Neural cell (in vitro differentiated cells): ENCODE data around the gene FAM131B. TPM values are rescaled to one million over a fixed set of nuclear protein-coding genes. Genes with fewer than 3 reads are reported as not detected.

Experiments used
- H2AFZ ChIP-seq: fragments of 200-600, 300-800 bp; sonication (generic), shearing (Covaris generic); 2 replicates; pipeline ENCODE4 v1.6.0; 2014; ENCODE audit warnings: low read depth, mild to moderate bottlenecking, antibody characterized with exemption, low read length, moderate library complexity
- H3F3A ChIP-seq: fragments of 200-600 bp; shearing (Covaris generic); 2 replicates; pipeline ENCODE4 v1.6.1; 2016; ENCODE audit warnings: mild to moderate bottlenecking, moderate library complexity, mixed read lengths, antibody characterized with exemption, low read length; ENCODE audit not compliant: insufficient read depth, poor library complexity, severe bottlenecking
- H3K27ac ChIP-seq: fragments of 200-600, 300-800 bp; sonication (generic), shearing (Covaris generic); 2 replicates; pipeline ENCODE4 v1.5.1; 2014; ENCODE audit warnings: mild to moderate bottlenecking, low read length, moderate library complexity
- H3K27me3 ChIP-seq: fragments of 300-800, 200-600 bp; sonication (generic), shearing (Covaris generic); 2 replicates; pipeline ENCODE4 v1.6.0; 2014; ENCODE audit warnings: mild to moderate bottlenecking, low read depth, low read length, moderate library complexity; ENCODE audit not compliant: insufficient read depth
- H3K36me3 ChIP-seq: fragments of 300-800, 200-600 bp; sonication (generic), shearing (Covaris generic); 2 replicates; pipeline ENCODE4 v1.5.1; 2014; ENCODE audit warnings: mild to moderate bottlenecking, antibody characterized with exemption, low read length, moderate library complexity; ENCODE audit not compliant: insufficient read depth
- H3K4me2 ChIP-seq: fragments of 300-800, 200-600 bp; sonication (generic), shearing (Covaris generic); 2 replicates; pipeline ENCODE4 v1.6.0; 2014; ENCODE audit warnings: mild to moderate bottlenecking, low read length
- H3K4me3 ChIP-seq: fragments of 300-800, 200-600 bp; sonication (generic), shearing (Covaris generic); 2 replicates; pipeline ENCODE4 v1.5.1; 2014; ENCODE audit warnings: mild to moderate bottlenecking, low read length, moderate library complexity
- H3K79me2 ChIP-seq: fragments of 200-600 bp; shearing (Covaris generic); replicated peaks from 2 replicates; pipeline ENCODE4 v1.6.0; 2014; ENCODE audit warnings: mild to moderate bottlenecking, low read length, moderate library complexity; ENCODE audit not compliant: insufficient read depth
- H3K9ac ChIP-seq: fragments of 300-800, 200-600 bp; sonication (generic), shearing (Covaris generic); 2 replicates; pipeline ENCODE4 v1.6.1; 2016; ENCODE audit warnings: mild to moderate bottlenecking, low read length, mixed read lengths
- H3K9me2 ChIP-seq: fragments of 200-600 bp; shearing (Covaris generic); 2 replicates; pipeline ENCODE4 v1.6.1; 2016; ENCODE audit warnings: mild to moderate bottlenecking, low read length, mixed read lengths; ENCODE audit not compliant: insufficient read depth
- H3K9me3 ChIP-seq: fragments of 200-600, 300-800 bp; sonication (generic), shearing (Covaris generic); 2 replicates; pipeline ENCODE4 v1.6.1; 2016; ENCODE audit warnings: mild to moderate bottlenecking, mixed run types, low read length, moderate library complexity, mixed read lengths
- H4K20me1 ChIP-seq: fragments of 200-600 bp; shearing (Covaris generic); 2 replicates; pipeline ENCODE4 v1.6.1; 2016; ENCODE audit warnings: mild to moderate bottlenecking, mixed run types; ENCODE audit not compliant: insufficient read depth
- EP300 ChIP-seq: fragments of 450-650 bp; conservative IDR thresholded peaks from 2 replicates; pipeline ENCODE4 v1.6.1; 2014; ENCODE audit warnings: antibody characterized with exemption, mild to moderate bottlenecking, moderate library complexity; ENCODE audit not compliant: poor library complexity, severe bottlenecking
- EZH2 ChIP-seq: fragments of 200-600, 300-800 bp; shearing (Covaris generic), sonication (generic); IDR thresholded peaks from 2 replicates; pipeline ENCODE4 v1.6.1; 2014; ENCODE audit warnings: antibody characterized with exemption, low read length, borderline replicate concordance, mild to moderate bottlenecking; ENCODE audit not compliant: insufficient read depth, poor library complexity, severe bottlenecking
- MXI1 ChIP-seq: fragments of 450-650 bp; conservative IDR thresholded peaks from 2 replicates; pipeline ENCODE4 v1.6.1; 2014; ENCODE audit warnings: antibody characterized with exemption, mild to moderate bottlenecking; ENCODE audit not compliant: poor library complexity, severe bottlenecking
- POLR2AphosphoS5 ChIP-seq: IDR thresholded peaks from 2 replicates; pipeline ENCODE4 v1.6.1; 2012
- RAD21 ChIP-seq: fragments of 450-650 bp; conservative IDR thresholded peaks from 2 replicates; pipeline ENCODE4 v1.6.1; 2014; ENCODE audit warnings: antibody characterized with exemption, mild to moderate bottlenecking, moderate library complexity
- SMC3 ChIP-seq: fragments of 450-650 bp; conservative IDR thresholded peaks from 2 replicates; pipeline ENCODE4 v1.6.1; 2014; ENCODE audit warnings: antibody characterized with exemption, mild to moderate bottlenecking, moderate library complexity; ENCODE audit not compliant: poor library complexity
- TAF1 ChIP-seq: IDR thresholded peaks from 2 replicates; pipeline ENCODE4 v1.6.1; 2012; ENCODE audit warnings: low read depth
- polyA plus RNA-seq: library from polyadenylated mRNA; depleted of rRNA; stranded (reverse); fragments of >200 nt; gene quantifications from 2 replicates; pipeline ENCODE4 v1.2.3, GENCODE V29; 2014
- TF ChIP-seq, protein P1 (sequence below): fragments of 450-650 bp; IDR thresholded peaks from 2 replicates; pipeline ENCODE4 v1.5.1; 2014; ENCODE audit warnings: antibody characterized with exemption, mild to moderate bottlenecking, moderate library complexity; ENCODE audit not compliant: poor library complexity, severe bottlenecking
- TF ChIP-seq, protein P2 (sequence below): IDR thresholded peaks from 2 replicates; pipeline ENCODE4 v1.6.1; 2012; ENCODE audit warnings: borderline replicate concordance

Gene FAM131B
- polyA plus RNA-seq, 1 donor from 2014 or later = 45.9 TPM

DNA sequence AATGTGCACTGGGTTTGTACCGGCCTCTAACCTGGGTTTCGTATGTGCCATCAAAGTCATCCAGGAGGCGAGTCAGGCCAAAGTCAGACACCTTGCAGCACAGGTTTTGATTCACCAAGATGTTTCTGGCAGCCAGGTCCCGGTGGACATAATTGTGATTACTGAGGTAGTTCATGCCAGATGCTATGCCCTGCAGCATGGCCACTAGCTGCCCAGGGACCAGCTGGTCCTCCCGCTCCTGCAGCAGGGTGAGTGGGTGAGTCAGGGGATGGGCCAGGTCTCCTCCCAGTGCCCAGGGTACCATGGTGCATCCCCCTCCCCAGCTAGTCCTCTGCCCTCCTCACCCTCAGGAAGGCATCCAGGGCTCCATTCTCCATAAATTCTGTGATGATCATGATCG is 32.3 kb upstream of the FAM131B start:
- Histone ChIP-seq H3K4me2 (no peak overlapping the region), H3K4me3 (no peak overlapping the region), H3K9ac (no peak overlapping the region), H3K9me2 (no peaks in the 10 kb centered on the region), H3K36me3 (no peaks in the 10 kb centered on the region), H3K27me3 (no peaks in the 10 kb centered on the region), H3K27ac (no peak overlapping the region), H3K9me3 (no peaks in the 10 kb centered on the region), H3F3A (no peaks in the 10 kb centered on the region), H4K20me1 (no peaks in the 10 kb centered on the region), H3K79me2 (no peaks in the 10 kb centered on the region), H2AFZ (no peak overlapping the region)
- TF ChIP-seq, protein P1, sequence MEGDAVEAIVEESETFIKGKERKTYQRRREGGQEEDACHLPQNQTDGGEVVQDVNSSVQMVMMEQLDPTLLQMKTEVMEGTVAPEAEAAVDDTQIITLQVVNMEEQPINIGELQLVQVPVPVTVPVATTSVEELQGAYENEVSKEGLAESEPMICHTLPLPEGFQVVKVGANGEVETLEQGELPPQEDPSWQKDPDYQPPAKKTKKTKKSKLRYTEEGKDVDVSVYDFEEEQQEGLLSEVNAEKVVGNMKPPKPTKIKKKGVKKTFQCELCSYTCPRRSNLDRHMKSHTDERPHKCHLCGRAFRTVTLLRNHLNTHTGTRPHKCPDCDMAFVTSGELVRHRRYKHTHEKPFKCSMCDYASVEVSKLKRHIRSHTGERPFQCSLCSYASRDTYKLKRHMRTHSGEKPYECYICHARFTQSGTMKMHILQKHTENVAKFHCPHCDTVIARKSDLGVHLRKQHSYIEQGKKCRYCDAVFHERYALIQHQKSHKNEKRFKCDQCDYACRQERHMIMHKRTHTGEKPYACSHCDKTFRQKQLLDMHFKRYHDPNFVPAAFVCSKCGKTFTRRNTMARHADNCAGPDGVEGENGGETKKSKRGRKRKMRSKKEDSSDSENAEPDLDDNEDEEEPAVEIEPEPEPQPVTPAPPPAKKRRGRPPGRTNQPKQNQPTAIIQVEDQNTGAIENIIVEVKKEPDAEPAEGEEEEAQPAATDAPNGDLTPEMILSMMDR = no peak
- TF ChIP-seq SMC3 = no peak
- TF ChIP-seq, protein P2, sequence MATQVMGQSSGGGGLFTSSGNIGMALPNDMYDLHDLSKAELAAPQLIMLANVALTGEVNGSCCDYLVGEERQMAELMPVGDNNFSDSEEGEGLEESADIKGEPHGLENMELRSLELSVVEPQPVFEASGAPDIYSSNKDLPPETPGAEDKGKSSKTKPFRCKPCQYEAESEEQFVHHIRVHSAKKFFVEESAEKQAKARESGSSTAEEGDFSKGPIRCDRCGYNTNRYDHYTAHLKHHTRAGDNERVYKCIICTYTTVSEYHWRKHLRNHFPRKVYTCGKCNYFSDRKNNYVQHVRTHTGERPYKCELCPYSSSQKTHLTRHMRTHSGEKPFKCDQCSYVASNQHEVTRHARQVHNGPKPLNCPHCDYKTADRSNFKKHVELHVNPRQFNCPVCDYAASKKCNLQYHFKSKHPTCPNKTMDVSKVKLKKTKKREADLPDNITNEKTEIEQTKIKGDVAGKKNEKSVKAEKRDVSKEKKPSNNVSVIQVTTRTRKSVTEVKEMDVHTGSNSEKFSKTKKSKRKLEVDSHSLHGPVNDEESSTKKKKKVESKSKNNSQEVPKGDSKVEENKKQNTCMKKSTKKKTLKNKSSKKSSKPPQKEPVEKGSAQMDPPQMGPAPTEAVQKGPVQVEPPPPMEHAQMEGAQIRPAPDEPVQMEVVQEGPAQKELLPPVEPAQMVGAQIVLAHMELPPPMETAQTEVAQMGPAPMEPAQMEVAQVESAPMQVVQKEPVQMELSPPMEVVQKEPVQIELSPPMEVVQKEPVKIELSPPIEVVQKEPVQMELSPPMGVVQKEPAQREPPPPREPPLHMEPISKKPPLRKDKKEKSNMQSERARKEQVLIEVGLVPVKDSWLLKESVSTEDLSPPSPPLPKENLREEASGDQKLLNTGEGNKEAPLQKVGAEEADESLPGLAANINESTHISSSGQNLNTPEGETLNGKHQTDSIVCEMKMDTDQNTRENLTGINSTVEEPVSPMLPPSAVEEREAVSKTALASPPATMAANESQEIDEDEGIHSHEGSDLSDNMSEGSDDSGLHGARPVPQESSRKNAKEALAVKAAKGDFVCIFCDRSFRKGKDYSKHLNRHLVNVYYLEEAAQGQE = no peak
- no peak for TF ChIP-seq EP300
- no peak for TF ChIP-seq POLR2AphosphoS5
- no peak for TF ChIP-seq MXI1
- TF ChIP-seq RAD21 = no peak
- no peak for TF ChIP-seq TAF1

DNA sequence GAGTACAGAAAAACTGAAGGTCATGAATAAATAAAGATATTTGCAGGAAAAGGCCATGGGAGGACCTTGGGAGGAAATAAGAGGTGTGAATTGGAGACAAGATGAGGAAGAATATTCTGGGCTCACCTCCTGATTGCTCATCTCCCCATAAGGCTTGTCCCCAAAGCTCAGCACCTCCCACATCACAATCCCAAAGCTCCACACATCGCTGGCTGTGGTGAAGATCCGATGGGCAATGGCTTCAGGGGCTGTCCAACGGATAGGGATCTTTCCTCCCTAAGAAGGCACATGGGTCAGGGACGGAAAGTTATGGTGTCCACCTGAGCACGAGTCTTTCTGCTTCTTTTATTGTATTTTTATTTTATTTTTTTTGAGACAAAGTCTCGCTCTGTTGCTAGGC is 31.6 kb upstream of the FAM131B start:
- no peaks in the 10 kb centered on the region for H4K20me1 ChIP-seq
- H3K4me2 ChIP-seq = no peak overlapping the region
- H3K36me3 ChIP-seq = no peaks in the 10 kb centered on the region
- no peaks in the 10 kb centered on the region for H3K79me2 ChIP-seq
- no peaks in the 10 kb centered on the region for H3K27me3 ChIP-seq
- no peak overlapping the region for H3K27ac ChIP-seq
- no peak overlapping the region for H2AFZ ChIP-seq
- TF ChIP-seq EZH2 = no peak
- TF ChIP-seq EP300 = no peak
- no peak for TF ChIP-seq POLR2AphosphoS5
- no peak for TF ChIP-seq TAF1
- TF ChIP-seq, protein P1 = no peak
- no peak for TF ChIP-seq MXI1
- no peak for TF ChIP-seq SMC3
- TF ChIP-seq, protein P2 = no peak
- no peak for TF ChIP-seq RAD21
- H3F3A ChIP-seq = no peaks in the 10 kb centered on the region
- H3K9ac ChIP-seq = no peak overlapping the region
- no peaks in the 10 kb centered on the region for H3K9me2 ChIP-seq
- no peaks in the 10 kb centered on the region for H3K9me3 ChIP-seq
- no peak overlapping the region for H3K4me3 ChIP-seq
